GM21360 (cell line): ENCODE data around the gene VCPKMT.

Experiments used
- ATAC-seq: cut with Tn5 transposase; IDR thresholded peaks from one replicate; pipeline ENCODE4 v1.9.1; 2021; ENCODE audit warnings: mild to moderate bottlenecking, moderate library complexity; ENCODE audit not compliant: unreplicated experiment

VCPKMT gene

DNA sequence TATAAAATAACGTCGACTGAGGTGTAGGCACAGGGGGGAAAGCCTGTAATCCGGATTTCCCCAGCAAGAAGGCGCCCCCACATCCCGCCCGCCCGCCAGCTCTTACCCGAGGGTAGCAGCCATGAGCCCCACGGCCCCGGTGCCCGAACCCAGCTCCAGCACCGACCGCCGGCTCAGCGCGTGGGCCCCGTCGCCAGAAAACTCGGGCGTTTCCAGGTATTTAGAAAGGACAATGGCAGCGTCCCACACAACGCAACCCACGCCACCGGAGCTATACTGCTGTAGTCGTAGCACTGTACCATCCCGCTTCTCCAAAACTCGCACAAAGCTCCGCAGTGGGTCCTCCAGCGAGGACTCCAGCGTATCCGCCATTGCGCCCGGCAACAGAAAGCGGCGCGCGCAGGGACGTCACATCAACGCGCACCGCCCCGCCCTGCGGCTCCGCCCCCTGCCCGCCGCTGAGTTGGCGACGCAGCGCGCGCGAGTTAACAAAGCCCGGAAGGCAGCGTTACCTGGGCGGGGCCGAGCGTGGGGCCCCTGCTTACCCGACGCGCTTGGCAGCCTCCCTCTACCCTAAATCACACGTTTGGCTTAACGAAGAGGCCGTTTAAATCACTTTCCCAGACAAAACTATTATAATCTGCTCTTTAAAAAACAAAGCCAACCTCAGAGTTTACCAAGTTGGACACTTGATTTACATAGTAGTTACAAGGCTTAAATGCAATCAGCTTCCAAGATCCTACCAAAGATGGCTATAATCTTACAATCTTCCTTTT, at the start of gene VCPKMT:
Gene VCPKMT, minus strand, starts transcription at position 392 of the 776 bp plus-strand sequence. Its CDS starts 20 bp downstream, at position 372.
- peak; percentile 94 for ATAC-seq

DNA sequence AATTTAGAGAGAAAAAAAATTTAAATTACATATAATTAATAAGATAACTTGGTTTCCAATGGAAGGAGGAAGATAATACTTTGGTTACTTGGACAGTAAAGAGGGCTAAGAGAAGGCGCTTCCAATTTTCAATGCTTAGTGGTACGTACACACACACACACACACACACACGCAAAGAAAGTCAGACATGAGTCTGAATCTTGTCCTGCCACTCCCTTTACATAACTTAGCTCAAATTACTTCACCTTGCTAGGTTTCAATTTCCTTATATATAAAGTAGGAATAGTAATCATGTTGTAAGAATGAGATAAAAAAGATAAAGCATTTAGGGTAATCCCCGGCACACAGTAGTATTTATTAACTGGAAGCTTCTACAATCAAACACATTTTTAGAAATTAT, 39.7 kb upstream of the VCPKMT start:
- no peak for ATAC-seq

DNA sequence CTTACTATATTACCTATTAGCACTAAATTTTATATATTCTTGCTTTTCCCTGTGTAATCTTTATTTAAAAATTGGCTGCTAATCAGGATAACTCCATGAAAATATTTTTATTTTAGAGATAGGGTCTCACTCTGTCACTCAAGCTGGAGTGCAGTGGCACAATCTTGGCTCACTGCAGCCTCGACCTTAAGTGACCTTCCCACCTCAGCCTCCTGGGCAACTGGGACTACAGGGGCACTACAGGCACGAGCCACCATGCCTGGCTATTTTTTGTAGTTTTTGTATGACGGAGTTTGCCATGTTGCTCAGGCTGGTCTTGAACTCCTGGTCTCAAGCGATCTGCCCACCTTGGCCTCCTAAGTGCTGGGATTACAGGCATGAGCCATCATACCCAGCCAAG, 32.4 kb upstream of the VCPKMT start:
- ATAC-seq, result no peak

GRCh38 chr14:50139192-50139591, 22.8 kb upstream of the VCPKMT start:
- ATAC-seq, result no peak

- ATAC-seq, result no peak
Measured at GRCh38 chr14:50127802-50128201, 11.4 kb upstream of the VCPKMT start.

- no peak for ATAC-seq
Measured at GRCh38 chr14:50123062-50123461, 6.7 kb upstream of the VCPKMT start.

DNA sequence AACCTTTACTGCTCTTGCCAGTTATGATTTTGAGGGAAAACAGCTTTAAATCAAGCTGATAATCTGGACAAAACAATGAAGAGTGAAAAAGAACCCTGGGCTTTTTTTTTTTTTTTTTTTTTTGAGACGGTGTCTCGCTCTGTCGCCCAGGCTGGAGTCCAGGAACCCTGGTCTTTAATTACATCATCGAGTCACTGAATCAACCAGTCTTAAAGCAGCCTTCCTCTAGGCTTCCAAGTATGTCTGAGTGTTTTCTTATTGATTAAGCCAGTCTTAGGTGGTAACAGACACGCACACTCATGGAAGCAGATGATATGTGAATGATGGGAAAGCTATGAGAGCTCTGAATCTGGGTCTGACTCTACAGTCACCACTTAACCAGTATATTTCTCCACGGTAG, 5.9 kb upstream of the VCPKMT start:
- no peak for ATAC-seq

GRCh38 chr14:50121486-50121885, 5.1 kb upstream of the VCPKMT start:
- no peak for ATAC-seq

DNA sequence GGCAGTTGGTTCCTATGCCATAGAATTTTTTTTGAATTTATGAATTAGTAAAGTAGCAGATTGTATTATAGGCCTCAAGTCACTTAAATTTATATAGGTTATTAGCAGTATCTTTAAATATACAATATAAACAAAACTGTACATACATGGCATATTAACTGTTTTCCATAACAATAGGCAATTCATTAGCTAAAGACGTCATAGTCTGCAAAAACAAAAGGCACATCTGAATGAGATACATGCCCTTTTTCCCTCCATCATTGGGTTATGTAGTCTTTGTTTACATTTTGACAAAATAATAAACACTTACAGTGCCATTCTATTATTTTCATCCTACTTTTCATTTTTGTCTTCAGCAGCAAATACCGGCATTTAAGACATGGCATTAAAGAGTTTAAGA, 1.1 kb upstream of the VCPKMT start:
- ATAC-seq, result no peak

- no peak for ATAC-seq
Measured at GRCh38 chr14:50116966-50117365, 594 bp upstream of the VCPKMT start.

DNA sequence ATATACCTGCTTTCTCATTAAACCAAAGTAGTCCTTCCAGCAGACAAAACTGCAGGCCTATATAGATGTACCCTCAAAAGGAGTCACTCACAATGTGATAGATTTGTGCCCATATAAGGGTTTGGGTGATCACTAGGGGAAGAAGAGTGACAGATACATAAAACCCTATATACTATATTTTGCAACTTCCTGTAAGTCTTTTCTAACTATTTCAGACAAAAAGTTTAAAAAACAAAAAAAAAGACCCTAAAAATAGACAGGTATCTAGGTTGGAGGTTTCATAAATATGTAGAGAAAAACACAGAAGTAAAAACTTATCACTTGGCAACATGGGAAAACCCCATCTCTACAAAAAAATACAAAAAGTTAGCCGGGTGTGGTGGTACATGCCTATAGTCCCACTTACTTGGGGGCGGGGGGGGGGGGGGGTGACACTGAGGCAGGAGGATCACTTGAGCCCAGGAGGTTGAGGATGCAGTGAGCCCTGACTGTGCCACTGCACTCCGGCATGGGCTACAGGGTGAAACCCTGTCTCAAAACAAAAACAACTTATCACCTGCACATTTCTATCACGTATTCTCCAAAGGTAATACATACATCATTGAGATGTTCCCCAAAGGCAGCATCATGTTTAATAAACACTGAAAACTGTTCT, 2.9 kb downstream of the VCPKMT start:
- ATAC-seq, result no peak

GRCh38 chr14:50110323-50111037, 5.9 kb downstream of the VCPKMT start:
- no peak for ATAC-seq

DNA sequence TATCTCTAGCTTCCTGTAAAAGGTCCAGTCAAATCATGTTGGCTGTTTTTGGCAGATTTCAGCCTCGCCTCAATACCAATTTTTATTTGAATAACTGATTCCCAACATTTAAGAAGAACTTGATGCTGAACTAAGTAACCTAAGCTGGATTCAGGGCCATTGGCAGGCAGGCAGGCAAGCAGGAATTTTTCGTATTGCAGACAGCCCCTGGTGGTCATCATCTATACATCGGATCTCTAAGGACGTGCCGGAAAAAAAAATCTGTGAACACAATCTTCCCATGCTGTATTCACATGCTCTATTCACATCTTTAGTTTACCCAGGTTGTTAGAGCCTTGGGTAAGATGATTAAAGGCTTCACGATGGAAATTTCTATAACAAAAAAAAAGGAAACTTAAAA, 7.0 kb downstream of the VCPKMT start:
- ATAC-seq, result no peak

- no peak for ATAC-seq
Measured at GRCh38 chr14:50107850-50108249, 8.5 kb downstream of the VCPKMT start.

DNA sequence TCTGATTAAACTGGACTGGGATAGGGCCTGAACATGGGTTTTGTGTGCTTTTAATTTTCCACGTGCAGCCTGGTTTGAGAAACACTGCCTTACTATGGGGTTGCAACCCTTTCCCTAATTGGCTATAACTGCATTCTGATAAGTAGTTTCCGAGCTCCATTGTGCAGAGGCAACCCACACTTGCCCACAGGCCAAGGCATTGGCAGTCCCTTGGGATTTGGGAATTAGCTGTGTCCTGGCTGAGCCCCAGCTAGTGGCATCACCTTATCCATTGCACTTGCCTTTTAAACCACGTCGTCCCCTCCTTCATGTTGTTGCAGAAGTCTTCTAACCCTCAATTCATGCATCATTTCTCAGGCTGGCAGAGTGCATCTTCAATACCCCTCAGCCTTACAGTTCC, 10.2 kb downstream of the VCPKMT start:
- ATAC-seq, result no peak

- ATAC-seq, result no peak
Measured at GRCh38 chr14:50103558-50103957, 12.8 kb downstream of the VCPKMT start.

DNA sequence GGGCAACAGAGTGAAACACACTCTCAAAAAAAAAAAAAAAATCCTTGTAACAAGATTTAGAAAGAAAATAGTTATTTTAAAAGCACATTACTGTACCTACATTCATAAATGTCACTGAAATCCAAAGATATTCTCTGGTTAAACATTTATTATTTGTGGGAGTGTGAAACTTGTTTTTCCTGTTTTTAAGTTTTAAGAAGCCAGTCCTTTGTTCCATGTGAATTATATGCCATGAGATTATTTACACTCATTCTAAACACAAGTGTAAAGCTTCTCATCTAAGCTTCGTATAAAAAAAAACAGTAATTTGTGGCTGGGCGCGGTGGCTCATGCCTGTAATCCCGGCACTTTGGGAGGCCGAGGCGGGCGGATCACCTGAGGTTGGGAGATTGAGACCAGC, 15.0 kb downstream of the VCPKMT start:
- ATAC-seq, result no peak

- ATAC-seq, result no peak
Measured at GRCh38 chr14:50100805-50101204, 15.6 kb downstream of the VCPKMT start.

GRCh38 chr14:50099335-50099734, 17.0 kb downstream of the VCPKMT start:
- no peak for ATAC-seq

DNA sequence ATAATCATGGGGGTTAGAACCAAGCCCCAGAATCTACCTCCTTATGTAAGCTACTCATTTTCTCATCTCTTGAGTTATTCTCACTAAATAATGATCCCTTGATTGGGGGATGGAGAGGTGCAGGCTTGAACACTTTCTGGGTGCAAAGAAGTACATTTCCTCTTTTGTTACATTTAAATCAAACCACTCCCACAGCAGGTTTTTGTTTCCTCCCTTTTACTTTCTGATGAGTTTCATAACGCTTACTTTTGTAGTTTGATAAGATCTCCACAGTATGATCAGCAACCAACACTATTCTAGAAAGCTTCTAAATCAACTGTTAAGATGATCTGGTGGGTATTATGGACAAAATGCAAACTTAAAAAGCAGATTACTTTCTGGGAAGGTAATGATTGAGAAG, 20.5 kb downstream of the VCPKMT start:
- no peak for ATAC-seq

- ATAC-seq, result no peak
Measured at GRCh38 chr14:50094056-50094755, 22.2 kb downstream of the VCPKMT start.
